NOMO-1 treated with dmso at 0.1 percent for 144 hours (cell line): ENCODE results near the gene PEX1.
A peak's percentile ranks its signal among the peaks of the same experiment; 100 is the strongest.
"Not testable (repeated sequence)": the region's sequence is repeated elsewhere in the genome, so short reads cannot be mapped to it uniquely, and the experiment has no call there.

Experiments
- DNase-seq: peaks from one replicate; lab custom pipeline; 2025; ENCODE audit not compliant: unreplicated experiment; lab: John Stamatoyannopoulos, UW

Gene PEX1

GRCh38 chr7:92528188-92528957 is at the start of gene PEX1, which contains the start of gene RBM48:
TSS of gene PEX1 (minus strand) at chr7:92528520. CDS start at chr7:92528435, 85 bp downstream.
TSS of gene RBM48 (plus strand) at chr7:92528795. CDS start at chr7:92528814, 19 bp downstream.
- peak; percentile 100 for DNase-seq

- DNase-seq: no peak
Measured at GRCh38 chr7:92576296-92576695, 48.0 kb upstream of the PEX1 start.

- no peak for DNase-seq
Measured at GRCh38 chr7:92569137-92569536, 40.8 kb upstream of the PEX1 start.

GRCh38 chr7:92567460-92567859 is 39.1 kb upstream of the PEX1 start:
- no peak for DNase-seq

GRCh38 chr7:92563345-92563744 is 35.0 kb upstream of the PEX1 start:
- no peak for DNase-seq

GRCh38 chr7:92560602-92561001 is 32.3 kb upstream of the PEX1 start:
- no peak for DNase-seq

- DNase-seq: no peak
Measured at GRCh38 chr7:92557808-92558362, 29.6 kb upstream of the PEX1 start.

- DNase-seq: no peak
Measured at GRCh38 chr7:92557249-92557648, 28.9 kb upstream of the PEX1 start.

- no peak for DNase-seq
Measured at GRCh38 chr7:92550194-92550593, 21.9 kb upstream of the PEX1 start.

GRCh38 chr7:92547579-92547978 is 19.3 kb upstream of the PEX1 start:
- DNase-seq: no peak

- DNase-seq: no peak
Measured at GRCh38 chr7:92546856-92547497, 18.7 kb upstream of the PEX1 start.

- DNase-seq: not testable (repeated sequence)
Measured at GRCh38 chr7:92545116-92545515, 16.8 kb upstream of the PEX1 start.

GRCh38 chr7:92543542-92543941 is 15.2 kb upstream of the PEX1 start:
- not testable (repeated sequence) for DNase-seq

- no peak for DNase-seq
Measured at GRCh38 chr7:92534572-92534971, 6.3 kb upstream of the PEX1 start.

- no peak for DNase-seq
Measured at GRCh38 chr7:92528958-92529264, 591 bp upstream of the PEX1 start.

GRCh38 chr7:92527300-92528187 is 776 bp downstream of the PEX1 start:
- peak; percentile 60 for DNase-seq

- no peak for DNase-seq
Measured at GRCh38 chr7:92523110-92523509, 5.2 kb downstream of the PEX1 start.

GRCh38 chr7:92520024-92520423 is 8.3 kb downstream of the PEX1 start:
- peak; percentile 40 for DNase-seq

GRCh38 chr7:92517631-92518030 is 10.7 kb downstream of the PEX1 start:
- DNase-seq: no peak

- DNase-seq: no peak
Measured at GRCh38 chr7:92513167-92513902, 15.0 kb downstream of the PEX1 start.

- DNase-seq: no peak
Measured at GRCh38 chr7:92508946-92509345, 19.4 kb downstream of the PEX1 start.
